Fibroblast of the conjunctiva (primary cell): ENCODE measurements around the gene HGFAC.

Source experiments
- DNase-seq: peaks from one replicate; pipeline ENCODE4 v3.0.0-alpha.2; 2010; ENCODE audit warnings: low read depth

Gene HGFAC

DNA sequence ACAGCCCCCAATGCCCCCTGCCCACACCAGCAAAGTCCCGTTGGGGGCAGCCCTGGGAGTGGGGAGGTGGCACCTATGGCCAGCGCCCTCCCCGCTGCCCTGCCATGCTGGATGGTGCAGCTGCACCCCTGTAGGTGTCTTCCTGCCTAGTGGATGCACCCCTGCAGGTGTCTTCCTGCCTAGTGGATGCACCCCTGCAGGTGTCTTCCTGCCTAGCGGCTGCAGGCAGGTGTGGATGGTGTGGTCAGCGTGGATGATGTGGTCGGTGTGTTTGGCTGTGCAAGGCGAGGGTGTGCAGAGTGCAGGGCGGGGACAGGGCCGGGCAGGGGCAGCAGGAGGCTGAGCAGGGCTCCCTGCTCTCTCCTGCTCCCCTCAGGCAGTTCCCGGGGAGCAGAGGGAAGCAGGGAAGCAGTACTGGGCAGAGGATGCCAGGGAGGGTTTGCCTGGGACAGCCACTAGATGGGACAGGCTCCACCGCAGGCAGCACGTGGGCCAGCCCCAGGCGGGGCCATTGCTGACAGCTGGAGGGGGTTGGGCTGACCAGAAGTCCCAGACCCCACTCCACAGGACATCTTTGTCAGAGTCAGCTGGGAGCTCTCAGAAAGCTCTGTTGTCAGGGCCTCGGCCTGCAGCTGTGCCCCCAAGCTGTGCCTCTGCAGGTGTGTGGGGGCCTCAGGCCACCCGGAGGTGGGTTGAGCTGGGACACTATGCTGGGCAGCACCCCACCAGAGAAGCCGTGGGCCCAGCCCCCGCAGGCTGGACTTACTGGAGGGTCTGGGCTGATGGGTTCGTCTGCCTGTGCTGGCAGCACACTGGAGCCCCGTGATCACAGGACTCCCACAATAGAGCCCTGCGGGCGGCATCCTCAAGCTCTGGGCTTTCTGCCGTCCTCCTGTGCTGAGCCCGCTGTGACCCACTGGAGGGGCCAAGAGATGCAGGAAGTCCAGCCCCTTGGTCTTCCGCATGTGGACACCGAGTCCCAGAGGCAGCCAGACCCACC is 45.1 kb downstream of the HGFAC start:
- DNase-seq, result no peak

DNA sequence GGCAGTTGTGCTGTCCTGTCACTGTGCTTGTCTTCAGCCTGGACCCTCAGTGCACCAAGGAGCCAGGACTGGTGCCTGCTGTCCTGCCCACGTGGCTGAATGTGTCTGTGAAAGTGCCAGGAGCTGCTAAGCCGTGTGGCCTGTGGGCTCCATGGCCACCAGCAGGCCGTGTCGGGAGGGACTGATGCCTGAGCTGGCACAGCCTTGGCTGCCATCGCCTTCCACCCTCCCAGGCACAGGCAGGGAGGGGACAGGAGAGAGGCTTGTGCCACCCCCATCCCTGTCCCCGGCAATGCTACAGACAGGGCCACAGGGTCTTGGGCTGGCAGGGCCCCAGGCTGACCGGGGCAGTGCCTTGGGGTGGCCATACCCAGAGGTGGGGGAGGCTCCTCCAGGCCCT is 46.1 kb downstream of the HGFAC start:
- DNase-seq, result no peak

DNA sequence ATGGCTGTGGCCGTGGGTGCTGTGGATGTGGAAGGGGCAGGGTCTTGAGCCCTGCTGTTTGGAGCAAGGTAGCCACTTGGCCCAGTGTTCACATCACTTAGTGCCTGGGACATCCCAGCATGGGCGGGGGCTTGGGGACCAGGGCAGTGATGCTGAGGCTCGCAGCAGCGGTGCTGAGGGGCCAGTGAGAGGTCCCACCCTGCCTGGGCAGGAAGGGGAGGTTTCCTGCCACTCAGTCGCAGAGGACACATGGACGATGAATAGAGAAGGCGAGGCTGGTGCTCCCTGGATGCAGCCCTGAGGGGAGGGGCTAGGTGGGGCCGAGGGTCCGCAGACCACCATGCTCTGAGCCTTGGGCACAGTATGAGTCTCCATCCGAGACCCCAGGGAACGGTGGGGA is 47.1 kb downstream of the HGFAC start:
- no peak for DNase-seq

DNA sequence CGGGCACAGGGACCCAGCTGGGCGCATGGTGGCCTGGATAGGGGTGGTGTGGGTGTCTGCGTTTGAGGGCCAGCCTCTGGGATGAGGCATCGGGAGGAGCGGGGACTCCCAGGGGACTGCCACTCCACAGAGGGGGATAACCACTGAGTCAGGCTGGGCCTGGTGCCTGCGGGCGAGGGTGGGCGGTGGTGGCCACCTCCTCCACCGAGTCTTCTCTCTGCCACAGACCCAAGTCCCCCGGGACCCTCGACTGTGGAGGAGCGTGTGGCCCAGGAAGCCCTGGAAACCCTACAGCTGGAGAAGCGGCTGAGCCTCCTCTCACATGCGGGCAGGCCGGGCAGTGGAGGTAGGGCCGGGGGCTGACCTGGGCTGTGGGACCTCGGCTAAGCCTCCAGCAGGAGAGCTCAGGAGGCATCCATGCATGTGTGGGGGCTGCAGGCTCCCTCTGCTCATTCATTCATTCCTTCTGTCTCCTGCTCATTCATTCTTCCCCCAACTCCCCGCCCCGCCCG is 47.7 kb downstream of the HGFAC start:
- no peak for DNase-seq

DNA sequence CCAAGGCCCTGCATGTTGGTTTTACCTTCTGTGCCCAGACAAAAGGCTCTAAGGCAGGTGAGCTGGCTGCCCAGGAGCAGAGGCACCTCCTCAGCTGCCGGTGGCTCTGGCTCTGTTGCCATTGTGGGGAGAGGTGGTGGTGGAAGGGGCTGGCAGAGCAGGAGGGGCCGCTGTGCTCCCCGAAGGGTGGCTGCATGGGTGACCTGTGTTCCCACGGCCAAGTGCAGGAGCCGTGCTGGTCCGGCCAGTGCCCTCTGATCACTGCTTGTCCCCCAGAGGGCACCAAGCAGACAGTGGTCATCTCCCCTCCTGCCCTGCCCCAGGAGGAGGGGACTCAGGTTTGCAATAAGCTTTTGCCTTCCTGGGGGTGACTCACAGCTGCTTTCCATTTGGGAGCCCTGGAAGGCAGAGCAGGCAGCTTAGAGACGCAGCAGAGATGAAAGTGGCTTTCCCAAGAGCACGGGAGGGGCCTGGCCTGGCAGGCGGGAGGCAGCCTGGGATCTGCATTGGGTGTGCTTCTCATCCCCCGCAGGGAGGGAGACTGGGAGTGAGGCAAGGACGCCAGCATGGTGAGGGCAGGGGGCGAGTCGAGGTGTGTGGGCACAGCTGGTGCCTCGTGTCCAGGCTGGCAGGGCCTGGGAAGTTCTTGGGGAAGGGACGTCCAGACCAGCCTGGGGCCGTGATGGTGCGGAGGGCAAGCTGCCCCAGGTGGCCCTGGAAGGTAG is 50.1 kb downstream of the HGFAC start:
- no peak for DNase-seq

DNA sequence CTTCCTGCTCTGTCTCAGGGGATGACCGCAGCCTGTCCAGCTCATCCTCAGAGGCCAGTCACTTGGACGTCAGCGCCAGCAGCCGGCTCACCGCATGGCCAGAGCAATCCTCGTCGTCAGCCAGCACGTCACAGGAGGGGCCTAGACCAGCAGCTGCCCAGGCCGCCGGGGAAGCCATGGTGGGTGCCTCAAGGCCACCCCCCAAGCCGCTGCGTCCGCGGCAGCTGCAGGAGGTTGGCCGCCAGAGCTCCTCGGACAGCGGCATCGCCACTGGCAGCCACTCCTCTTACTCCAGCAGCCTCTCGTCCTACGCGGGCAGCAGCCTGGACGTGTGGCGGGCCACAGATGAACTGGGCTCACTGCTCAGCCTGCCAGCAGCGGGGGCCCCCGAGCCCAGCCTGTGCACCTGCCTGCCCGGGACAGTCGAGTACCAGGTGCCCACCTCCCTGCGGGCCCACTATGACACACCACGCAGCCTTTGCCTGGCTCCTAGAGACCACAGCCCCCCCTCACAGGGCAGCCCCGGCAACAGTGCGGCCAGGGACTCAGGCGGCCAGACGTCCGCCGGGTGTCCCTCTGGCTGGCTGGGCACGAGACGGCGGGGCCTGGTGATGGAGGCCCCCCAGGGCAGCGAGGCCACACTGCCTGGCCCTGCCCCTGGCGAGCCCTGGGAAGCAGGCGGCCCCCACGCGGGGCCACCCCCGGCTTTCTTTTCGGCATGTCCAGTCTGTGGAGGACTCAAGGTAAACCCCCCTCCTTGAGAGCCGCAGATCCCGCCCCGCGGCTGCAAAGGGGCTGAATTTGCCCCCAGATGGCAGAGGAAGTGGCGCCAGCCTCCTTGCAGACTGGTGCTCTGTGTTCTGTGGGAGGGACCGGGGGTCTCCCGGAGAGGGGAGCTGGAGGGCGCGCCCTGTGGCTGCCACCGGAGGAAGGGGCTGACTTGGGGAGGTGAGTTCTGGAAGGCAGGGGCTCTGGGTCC is 51.3 kb downstream of the HGFAC start:
- no peak for DNase-seq

DNA sequence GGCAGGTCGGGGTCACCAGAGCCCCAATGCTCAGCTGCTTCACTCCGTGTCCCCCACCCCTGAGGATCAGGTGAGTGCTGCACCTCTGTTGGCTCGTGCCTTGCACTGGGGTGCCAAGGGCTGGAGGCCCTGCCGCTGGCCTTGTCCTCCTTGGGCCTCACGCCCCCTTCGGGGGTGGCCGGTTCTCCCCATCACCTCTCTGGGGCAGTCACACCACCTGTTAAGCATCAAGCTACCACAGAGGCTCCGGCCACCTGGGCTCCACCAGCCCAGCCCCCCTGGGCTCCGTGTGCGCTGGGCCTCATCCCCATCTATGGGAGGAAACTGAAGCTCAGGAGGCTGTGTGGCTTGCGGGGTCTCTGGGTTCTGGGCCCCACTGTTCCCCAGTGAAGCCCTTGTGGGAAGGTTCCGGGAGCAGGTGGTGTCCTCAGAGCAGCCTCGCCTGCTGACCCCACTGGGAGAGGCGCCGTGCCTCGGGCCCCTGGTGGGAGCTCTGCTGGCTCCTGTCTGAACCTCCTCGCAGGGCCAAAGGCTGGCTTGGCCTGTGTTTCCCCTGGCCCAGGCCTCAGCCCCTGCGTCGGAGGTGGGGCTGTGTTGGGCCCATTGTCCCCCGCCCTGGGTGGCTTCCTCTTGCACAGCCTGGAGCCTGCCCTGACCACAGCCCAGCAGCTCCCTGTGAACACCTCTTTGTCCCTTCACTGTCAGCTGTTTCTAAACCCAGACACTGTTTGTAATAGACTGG is 52.1 kb downstream of the HGFAC start:
- no peak for DNase-seq

DNA sequence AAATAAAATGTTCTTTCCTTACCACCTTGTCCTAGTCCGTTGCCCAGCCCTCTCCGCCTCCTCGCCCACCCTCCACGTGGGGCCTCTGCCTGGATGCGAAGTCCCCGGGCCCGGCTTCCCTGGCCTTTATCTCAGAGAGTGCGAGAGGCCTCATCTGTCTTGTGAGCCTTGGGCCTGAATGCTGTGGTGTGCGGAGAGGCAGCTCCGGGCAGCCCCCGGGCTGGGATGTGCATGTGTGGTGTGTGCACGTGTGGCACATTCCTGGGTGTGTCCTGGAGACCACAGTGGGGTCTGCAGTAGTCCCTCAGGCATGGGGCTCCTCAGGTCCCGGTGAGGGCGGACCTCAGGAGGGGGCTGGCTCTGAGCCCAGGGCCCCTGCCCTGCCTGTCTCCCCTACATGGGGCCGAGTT is 52.7 kb downstream of the HGFAC start:
- no peak for DNase-seq

DNA sequence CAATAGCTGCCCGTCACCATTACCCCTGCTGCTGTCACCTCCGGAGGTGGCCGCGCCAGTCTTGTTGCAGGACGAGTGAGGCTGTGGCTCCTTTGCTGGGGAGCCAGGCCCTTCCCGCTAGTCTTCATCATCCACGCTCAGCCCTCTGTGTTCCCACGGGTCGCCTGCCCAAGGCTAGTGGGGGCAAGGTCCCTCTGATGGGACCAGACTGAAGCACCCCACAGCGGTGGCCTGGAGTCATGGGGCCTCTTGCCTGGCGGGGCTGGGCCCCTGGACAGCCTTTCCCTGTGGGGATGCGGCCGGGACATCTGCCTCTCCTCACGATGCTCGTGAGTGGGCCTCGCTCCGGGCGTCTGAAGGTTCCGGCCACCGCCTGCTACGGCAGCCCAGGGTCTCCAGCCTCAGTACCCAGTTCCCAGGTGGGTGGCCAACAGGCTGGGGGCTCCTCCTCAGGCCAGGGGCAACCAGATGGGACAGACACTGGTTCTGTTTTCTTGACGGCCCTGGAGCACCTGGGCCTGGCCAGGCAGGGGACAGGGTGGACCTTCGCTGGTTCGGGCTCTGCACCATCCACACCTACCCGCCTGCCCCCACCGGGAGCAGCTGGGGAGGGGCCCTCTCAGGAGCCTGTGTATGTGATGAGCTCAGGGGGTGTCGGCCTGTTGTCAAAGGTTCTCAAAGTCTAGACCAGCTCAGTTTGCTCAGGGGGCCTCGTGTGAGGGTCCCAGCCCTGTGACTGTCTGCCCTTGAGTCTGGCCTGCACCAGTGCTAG is 53.6 kb downstream of the HGFAC start:
- no peak for DNase-seq

DNA sequence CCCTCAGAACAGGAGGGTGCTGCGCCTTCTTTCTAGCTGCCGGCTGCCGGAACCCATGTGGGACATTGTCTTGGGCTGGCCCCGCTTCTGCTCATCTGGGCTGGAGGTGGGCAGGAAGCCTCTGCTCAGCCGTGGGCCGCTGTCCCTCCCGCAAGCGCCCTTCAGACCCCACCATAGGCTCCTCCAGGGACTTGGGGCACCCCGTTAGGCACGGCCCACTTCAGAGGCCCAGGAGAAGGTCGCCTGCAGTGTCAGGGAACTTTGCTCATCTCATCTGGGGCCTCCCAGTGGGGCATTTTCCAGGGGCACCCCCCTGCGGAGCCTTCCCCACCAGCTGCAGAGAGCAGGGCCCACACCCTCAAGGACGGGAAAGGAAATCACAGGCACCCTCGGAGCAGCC is 54.3 kb downstream of the HGFAC start:
- no peak for DNase-seq

DNA sequence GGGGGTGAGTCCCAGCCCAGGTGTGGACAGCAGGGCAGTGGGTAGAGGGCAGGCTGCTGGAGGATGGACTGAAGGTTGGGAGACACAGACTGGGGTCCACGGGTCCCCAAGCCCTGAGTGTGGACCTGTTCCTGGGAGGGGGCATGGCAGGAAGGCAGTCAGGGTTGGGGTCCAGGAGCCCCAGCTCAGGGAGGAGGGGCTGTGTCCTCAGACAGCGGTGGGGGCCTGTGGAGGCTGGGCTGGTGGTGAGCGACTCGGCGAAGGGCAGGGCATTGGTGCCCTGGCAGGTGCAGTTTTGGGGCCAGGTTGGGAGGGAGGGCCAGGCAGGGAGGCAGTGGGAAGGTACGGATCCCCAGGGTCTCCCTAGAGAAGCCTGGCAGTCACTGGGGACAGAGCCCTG is 55.3 kb downstream of the HGFAC start:
- DNase-seq, result no peak

DNA sequence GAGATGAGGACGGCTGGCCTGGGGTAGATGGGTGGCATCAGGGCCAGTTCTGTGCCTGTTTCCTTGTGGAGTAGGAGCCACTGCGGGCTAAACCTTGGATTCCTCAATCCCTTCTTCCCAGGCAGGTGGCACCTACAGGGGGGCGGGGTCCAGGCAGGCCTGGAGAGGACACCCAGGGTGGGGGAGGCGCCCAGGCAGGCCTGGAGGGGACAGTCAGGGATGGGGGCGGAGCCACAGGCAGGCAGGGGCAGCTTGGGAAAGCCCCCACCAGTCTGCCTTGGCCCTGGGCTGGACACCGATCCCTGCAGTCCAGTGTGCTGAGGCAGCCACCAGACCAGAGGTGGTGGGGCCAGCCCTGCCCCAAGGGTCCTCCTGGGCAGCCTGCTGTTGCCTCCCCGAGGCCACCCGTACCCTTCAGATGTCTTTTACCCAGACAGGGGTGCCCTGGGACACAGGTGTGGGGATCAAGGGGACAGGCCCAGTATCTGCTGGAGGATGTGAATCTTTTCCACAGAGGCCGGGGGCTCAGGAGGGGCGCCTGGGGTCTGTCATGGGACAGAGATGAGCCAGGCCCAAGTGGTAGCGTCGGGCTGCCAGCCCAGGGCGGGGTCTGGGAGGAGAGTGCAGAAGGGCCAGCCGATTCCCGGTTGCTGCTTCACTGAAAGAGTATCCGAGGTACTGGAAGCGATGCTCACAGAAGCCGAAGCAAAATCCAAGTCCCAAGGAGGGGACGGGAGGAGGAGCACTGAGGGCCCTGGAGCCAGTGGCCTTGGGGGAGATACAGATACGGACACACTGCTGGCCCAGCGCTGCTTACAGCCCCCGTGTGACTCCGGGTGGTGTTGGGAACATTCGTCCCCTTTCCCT is 56.0 kb downstream of the HGFAC start:
- DNase-seq, result no peak

DNA sequence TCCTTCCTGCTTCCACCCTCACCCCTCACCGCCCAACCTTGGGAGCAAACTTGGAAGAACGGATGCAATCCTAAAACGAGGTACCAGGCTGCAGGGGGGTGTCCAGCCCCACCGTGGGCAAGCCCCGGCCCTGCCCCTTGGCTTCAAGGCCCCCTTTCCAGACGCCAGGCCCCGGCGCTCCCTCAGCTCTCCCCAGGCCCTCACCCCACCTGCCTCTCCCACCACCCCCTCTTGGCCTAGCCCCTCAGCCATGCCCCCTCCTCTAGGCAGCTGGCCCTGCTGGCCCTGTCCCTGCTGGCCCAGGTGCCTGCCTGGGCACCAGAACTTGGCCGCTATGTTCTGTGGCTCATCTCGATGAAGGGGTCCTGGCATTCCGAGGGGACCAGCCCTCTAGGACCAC is 56.6 kb downstream of the HGFAC start:
- DNase-seq, result no peak
